ENCODE results near the gene NXF1. TPM values are rescaled to one million over a fixed set of nuclear protein-coding genes. Genes with fewer than 3 reads are reported as not detected.

NXF1 gene
- total and polyA plus RNA-seq, 10 of the 15 experiments (the other 5 are each of a cell fraction or from before 2014, with no cell fraction given) = 20.7 to 84.9 (median 40.6) TPM

DNA sequence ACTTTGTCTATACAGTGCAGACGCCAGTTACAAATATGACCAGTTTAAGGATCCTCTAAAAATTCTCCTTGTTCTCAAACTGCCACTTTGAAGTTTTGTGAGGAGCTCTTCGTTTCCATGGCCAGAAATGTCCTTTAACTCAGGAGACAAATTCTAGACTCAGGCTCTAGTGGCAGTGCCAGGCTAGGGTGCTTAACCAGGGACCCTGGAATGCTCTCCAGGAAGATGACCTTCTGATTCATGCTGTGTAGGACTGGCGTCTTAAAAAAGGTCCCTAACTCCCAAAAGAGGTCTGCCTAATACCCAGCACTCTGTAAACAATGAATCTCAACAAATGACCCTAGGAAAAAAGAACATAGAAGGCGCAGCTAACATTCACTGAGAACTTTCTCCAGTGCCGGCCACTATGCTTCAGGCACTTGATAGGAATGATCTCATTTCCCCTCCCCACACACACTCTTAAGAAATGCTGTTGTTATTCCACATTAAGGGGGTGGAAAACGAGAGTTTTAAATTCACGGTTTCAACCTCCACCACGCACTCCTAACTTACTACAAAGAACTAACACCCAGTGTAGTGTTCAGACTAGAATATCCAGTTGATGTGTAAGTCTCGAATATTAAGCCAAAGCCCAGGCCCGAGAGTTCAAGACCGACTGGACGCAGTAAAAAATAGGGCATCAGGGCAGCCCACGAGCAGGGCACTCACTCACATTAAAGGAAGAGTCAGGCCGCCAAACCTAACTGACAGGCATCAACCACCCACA, 747 bp downstream of the NXF1 start (continued):
- TF ChIP-seq, protein P1, sequence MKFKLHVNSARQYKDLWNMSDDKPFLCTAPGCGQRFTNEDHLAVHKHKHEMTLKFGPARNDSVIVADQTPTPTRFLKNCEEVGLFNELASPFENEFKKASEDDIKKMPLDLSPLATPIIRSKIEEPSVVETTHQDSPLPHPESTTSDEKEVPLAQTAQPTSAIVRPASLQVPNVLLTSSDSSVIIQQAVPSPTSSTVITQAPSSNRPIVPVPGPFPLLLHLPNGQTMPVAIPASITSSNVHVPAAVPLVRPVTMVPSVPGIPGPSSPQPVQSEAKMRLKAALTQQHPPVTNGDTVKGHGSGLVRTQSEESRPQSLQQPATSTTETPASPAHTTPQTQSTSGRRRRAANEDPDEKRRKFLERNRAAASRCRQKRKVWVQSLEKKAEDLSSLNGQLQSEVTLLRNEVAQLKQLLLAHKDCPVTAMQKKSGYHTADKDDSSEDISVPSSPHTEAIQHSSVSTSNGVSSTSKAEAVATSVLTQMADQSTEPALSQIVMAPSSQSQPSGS (IDR thresholded peaks at IDR 0.05; ENCODE audit: low read length) = peak; percentile 63; the same call in 1 of the 2 replicates
- peak; percentile 13; the same call in 1 of the 2 replicates for TF ChIP-seq CREM (IDR thresholded peaks at IDR 0.05; ENCODE audit: low read depth)

GRCh38 chr11:62801071-62801470, 4.2 kb downstream of the NXF1 start:
- FAIRE-seq (no peak), DNase-seq (ENCODE audit: low read depth, low spot score) (no peak), ATAC-seq (no peak)
- peaks cover 6% of the 10 kb centered on the region for H3K4me1 ChIP-seq (ENCODE audit: control insufficient read depth, insufficient read depth, low read length)
- WGBS (ENCODE audit: insufficient coverage, insufficient replicate concordance, low lambda C conversion rate, missing lambda C conversion rate) = 69% methylated on average over 4 of the region's 4 CpGs
- no peak overlapping the region for H3K4me3 ChIP-seq
- TF ChIP-seq POLR2AphosphoS5 (IDR thresholded peaks at IDR 0.05; ENCODE audit: low read length) (peak; percentile 21; the same call in 1 of the 2 replicates), ZBED1 (IDR thresholded peaks at IDR 0.05; ENCODE audit: borderline replicate concordance) (no peak), RB1 (IDR thresholded peaks at IDR 0.05; ENCODE audit: borderline replicate concordance) (no peak), NBN (IDR thresholded peaks at IDR 0.05) (no peak), BHLHE40 (IDR thresholded peaks at IDR 0.05; ENCODE audit: borderline replicate concordance in 1 of 2, low read depth in 2 of 2, low read length in 1 of 2) (no peak), NFXL1 (IDR thresholded peaks at IDR 0.05; ENCODE audit: borderline replicate concordance) (no peak), KLF5 (IDR thresholded peaks at IDR 0.05; ENCODE audit: partially characterized antibody) (no peak), SRF (IDR thresholded peaks at IDR 0.05; ENCODE audit: low read depth in 2 of 2, low read length in 2 of 2) (no peak)
- no peaks in the 10 kb centered on the region for H4K20me1 ChIP-seq (ENCODE audit: control insufficient read depth, insufficient read depth)
- H3K27ac ChIP-seq (ENCODE audit: control insufficient read depth, insufficient read depth) = no peak overlapping the region
- ChIA-PET RAD21 (ENCODE audit: unreplicated experiment) (no interaction called here), CTCF (interaction anchor here (0.6 to 0.9 kb wide), 2 partner anchors 9 to 57 kb away, joined by 3 read pairs; no protein-coding TSS in a partner anchor), SMC1A (ENCODE audit: uncharacterized antibody, unreplicated experiment) (interaction anchor here (1.4 kb wide), 1 partner anchor 61 kb away, joined by 4 read pairs; no protein-coding TSS in a partner anchor), POLR2A (interaction anchor here (0.5 to 1.7 kb wide), 8 partner anchors 12 to 1960 kb away, joined by 3 to 5 read pairs (median 4); partner anchors contain the start of gene TMEM179B)
- H3K79me2 ChIP-seq (ENCODE audit: control insufficient read depth, insufficient read depth, low read length) = peaks cover 23% of the 10 kb centered on the region
- no TSS peak for BruUV-seq (replicated peaks)
- peaks cover 21 to 35% of the 10 kb centered on the region in 2 experiments for H3K36me3 ChIP-seq (ENCODE audit: control insufficient read depth in 2 of 2, insufficient read depth in 2 of 2, low read length in 1 of 2)
- no peaks in the 10 kb centered on the region for H3K9me3 ChIP-seq (replicated peaks; ENCODE audit: control insufficient read depth, insufficient read depth, low read length)
- H2AFZ ChIP-seq (ENCODE audit: control insufficient read depth, low read depth, low read length) = no peak overlapping the region
- no peak overlapping the region for H3K4me2 ChIP-seq (ENCODE audit: control insufficient read depth, insufficient read depth)
- no peaks in the 10 kb centered on the region for H3K27me3 ChIP-seq (replicated peaks in 1 of 2; ENCODE audit: control insufficient read depth in 2 of 2, insufficient read depth in 2 of 2, low read length in 1 of 2)
- H3K9ac ChIP-seq (ENCODE audit: control insufficient read depth, insufficient read depth, low read length) = no peak overlapping the region
- in situ Hi-C loops (cut with MboI) (no loop called here), intact Hi-C loops (cut with micrococcal nuclease; ENCODE audit: unreplicated experiment) (no loop called here)
